HG03095 (cell line): Measurements from ENCODE around the gene RHEB.

Experiments used
- ATAC-seq: cut with Tn5 transposase; IDR thresholded peaks from one replicate; pipeline ENCODE4 v1.9.1; 2021; ENCODE audit warnings: moderate library complexity; ENCODE audit not compliant: unreplicated experiment

Gene RHEB

DNA sequence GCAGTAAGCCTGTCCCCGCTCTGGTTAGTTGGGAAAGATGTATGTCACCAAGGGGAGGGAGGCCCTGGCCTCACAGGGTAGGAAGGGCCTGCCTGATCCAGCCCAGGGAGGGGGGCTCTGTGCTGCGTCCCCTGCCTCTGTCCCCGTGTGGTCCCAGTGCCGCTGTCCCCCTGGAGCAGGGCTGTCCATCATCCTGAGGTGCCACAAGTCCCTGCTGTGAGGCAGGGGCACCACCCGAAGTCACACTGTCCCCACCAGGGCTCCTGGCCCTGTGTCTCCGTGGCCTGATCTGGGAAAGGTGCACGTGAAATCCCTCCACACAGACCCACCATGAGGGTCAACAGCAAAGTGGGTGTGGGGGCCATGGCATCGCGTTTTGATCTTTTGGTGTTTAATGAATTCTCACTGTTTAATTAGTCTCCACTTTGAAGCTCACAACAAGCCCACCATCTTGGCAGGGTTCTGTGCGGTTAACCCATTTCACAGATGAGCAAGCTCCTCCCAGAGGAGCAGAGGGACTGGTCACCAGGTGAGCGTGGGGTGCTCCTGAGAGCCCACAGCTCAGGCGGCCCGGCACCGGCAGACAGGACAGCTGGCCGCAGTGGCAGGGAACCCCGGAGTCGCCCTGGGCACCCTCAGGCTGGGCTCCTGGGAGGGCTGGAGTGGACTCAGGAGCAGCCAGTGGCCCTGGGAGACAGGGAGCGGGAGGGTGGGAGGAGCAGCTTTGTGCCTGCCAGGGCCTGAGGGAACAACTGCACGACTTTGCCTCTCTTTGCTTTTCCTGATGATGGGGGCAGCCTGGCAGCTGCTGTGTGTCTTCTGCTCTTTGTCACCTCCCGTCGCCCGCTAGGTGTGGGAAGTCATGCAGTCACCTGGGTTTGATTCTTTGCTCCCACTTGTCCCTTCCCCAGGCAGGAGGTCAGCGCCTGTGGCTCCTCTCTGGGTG, 67.8 kb downstream of the RHEB start:
- no peak for ATAC-seq

- no peak for ATAC-seq
Measured at GRCh38 chr7:151451156-151451555, 68.5 kb downstream of the RHEB start.

- no peak for ATAC-seq
Measured at GRCh38 chr7:151449990-151450389, 69.7 kb downstream of the RHEB start.

- ATAC-seq = no peak
Measured at GRCh38 chr7:151448261-151449252, 71.1 kb downstream of the RHEB start.

DNA sequence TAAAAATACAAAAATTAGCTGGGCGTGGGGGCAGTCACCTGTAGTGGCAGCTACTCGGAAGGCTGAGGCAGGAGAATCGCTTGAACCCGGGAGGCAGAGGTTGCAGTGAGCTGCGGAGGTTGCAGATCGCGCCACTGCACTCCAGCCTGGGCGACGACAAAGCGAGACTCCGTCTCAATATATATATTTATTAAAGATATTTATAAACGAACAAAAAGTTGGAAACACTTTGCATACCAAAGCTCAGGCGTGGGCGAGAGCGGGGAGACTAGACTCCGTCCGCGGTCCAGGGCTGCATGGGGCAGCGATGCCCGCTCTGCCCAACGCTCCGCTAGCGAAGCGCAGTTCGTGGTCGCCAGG, 71.8 kb downstream of the RHEB start:
- ATAC-seq = no peak

DNA sequence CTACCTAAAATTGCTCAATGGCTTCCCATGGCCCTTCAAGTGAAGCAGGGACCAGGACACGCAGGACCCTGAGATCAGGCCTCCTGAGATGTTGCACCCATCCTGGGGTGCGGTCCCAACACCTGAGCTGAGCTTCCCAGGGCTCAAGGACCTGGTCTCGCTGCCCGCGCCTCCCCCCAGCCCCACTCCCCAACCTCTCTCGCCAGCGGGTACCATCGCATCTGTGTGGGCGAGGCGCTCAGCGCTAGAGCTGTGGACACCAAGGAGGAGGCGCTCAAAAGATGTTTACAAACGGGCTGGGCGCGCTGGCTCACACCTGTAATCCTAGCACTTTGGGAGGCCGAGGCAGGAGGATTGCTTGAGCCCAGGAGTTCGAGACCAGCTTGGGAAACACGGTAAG, 72.4 kb downstream of the RHEB start:
- no peak for ATAC-seq

DNA sequence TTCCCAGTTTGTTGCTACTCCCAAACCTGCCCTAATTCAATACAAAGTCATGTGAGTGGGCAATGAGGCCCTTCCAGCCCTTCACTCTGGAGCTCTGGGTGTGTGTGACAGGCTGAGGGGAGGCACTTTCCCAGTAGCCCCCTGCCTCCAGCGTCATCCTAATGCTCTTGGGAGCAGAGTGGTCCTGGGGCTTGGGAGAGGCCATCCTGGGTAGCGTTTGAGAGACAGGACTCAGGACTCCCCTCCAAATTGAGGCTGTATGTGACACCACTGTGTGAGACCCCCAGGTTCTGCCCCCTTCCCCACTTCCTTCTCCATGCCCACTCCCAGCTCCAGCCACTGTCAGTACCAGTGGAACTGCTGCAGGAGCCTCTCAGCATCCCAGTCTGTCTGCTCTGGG, 73.3 kb downstream of the RHEB start:
- no peak for ATAC-seq

DNA sequence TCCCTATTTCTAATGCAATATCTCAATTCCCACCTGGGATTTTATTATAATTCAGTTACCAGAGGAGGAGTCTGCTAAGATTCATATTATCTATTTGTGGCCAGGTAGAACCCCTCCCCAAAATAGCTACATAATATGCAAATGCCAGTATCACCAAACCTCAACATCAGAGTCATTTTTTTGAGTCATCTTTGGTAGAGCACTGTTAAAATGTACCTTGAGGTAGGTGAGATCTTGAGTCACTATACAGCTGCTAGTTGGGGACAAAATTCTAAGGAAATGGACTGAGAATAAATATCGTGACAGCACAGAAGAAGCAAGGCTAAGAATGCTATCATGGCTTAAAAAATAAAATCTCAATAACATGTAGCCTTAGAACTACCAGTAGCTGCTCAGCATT, 75.1 kb downstream of the RHEB start:
- ATAC-seq = no peak

DNA sequence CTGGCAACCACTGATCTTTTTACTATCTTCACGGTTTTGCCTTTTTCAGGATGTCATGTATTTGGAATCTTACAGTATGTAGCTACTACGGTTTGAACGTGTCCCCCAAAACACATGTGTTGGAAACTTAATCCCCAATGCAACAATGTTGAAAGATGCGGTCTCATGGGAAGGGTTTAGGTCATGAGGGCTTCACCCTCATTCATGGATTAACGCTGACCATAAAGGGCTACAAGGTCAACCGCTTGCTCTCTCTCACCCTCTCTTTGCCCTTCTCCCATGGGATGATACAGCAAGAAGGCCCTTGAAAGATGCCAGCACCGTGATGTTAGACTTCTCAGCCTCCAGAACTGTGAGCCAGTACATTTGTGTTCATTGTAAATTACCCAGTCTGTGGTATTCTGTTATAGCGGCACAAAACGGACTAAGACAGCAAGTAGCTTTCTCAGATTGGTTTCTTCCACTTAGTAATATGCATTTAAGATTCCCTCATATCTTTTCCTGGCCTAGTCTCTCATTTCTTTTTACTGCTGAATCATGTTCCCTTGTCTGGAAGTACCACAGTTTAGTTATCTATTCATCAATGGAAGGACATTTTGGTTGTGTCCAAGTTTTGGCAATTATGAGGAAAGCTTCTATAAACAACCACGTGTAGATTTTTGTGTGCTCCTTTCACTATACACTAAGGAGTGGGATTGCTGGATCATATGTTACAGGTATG, 76.8 kb downstream of the RHEB start:
- ATAC-seq = no peak

- ATAC-seq = no peak
Measured at GRCh38 chr7:151440799-151441445, 78.8 kb downstream of the RHEB start.

- ATAC-seq = no peak
Measured at GRCh38 chr7:151439855-151440798, 79.6 kb downstream of the RHEB start, which contains the start of gene CRYGN. CRYGN (minus strand) TSS chr7:151440141; CDS start chr7:151439917, 224 bp downstream.

DNA sequence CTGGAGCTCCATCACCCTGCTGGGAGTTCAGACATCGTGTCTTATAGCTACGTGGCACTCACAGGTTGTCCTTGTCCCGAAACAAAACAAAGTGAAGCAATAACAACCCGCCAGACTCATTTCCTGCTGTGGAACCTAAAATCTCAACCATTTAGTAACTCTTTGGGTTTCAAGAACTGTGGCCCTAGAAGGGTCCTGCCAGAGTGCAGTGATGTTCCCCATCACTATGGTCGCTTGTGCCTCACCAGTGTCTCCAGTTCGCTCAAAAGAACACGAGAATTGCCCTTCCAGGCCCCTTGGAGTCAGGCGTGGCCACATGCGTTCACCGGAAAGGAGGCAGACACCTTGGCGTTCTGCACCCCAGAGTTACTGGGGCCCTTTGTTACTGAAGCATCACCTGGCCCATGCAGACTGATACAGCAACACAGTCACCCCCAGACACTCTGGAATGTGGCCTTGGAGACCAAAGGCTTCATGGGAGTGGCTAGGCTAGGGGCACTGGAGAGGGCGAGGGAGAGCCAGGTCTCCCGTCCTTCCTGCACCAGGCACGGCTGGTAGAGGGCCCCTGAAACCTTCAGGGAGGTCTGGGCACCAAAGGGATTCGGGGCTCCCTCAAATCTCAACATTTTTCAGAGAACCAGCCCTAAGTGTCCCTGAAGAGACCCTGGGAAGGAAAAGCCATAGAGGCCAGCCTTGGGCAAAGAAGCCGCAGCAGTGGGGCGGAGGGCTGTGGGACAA, 80.7 kb downstream of the RHEB start:
- ATAC-seq = no peak

- no peak for ATAC-seq
Measured at GRCh38 chr7:151437866-151438516, 81.7 kb downstream of the RHEB start.

DNA sequence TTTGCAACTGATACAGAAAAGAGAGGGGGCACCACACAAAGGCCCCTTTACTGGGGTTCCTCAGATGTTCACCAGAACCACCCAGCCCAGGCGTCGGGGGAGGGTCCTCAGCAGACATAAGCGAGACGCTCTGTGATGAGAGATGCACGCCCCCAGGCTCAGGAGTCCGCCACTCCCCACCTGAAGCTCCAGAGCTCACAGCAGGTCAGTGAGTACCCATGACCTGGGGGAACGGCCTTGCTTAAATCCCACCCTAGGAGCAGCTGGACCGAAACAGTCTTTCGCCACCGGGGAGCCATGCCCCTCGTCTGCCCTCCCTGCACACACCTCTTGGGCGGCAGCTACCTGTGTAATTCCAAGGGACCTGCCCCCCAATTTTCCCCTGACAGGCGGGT, 82.5 kb downstream of the RHEB start:
- no peak for ATAC-seq

DNA sequence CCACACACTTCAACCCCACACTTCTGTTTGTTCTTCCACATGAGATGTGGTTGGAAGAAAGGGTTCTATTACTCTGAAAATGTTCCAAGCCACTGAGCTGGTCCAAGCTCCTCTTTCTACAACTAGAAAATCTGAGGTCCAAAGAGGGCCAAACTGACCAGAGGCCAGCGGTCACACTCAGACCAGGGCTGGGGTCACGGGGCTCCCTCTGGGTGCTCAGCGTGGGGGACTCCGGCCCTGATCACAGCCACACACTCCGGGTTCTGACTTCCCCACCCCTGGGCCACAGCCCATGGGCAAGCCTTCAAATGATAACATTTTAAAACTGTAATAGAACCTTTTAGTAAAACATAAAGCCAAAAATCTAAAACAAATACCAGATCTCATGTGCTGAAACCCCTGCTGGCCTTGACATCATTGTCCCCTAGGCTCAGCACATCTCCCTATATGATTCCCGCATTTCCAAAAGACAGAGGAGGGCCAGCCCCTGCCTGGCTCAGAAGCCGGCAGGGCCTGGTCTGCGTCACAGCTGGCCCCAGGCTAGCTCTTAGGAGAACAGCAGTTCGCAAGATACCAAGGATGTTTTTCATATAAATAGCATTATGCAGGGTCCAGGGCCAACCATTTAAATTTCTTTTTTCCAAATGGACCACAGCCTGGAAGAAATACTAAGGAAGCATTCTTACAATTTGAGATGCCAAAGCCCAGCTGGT, 83.1 kb downstream of the RHEB start:
- ATAC-seq = no peak

DNA sequence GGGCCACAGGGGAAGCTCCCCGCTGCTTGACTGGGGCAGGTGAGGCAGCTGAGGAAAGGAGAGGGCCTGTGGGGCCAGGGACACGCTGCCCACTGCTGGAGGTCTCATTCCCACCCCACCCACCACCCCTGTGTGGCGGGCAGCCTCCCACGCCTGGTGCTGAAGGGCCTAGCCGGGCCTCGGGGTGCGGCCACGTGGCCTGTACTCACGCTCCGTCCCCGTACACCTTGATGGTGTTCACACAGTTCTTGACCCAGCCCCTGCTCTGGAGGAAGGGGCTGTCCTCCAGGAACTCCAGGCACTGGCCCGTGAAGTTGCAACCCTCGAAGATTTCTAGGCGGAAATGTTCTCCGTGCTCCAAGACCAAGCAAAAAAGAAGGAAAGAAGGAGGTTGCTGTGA, 83.7 kb downstream of the RHEB start:
- no peak for ATAC-seq

GRCh38 chr7:151435103-151435916, 84.4 kb downstream of the RHEB start:
- ATAC-seq = no peak
